GM18520 (cell line): ENCODE measurements around the gene PRELID2.
A peak's percentile ranks its signal among the peaks of the same experiment; 100 is the strongest.
"Not testable (repeated sequence)": the region's sequence is repeated elsewhere in the genome, so short reads cannot be mapped to it uniquely, and the experiment has no call there.

Source experiments
- ATAC-seq: cut with Tn5 transposase; IDR thresholded peaks from one replicate; pipeline ENCODE4 v1.9.1; 2021; ENCODE audit not compliant: unreplicated experiment

The PRELID2 gene

DNA sequence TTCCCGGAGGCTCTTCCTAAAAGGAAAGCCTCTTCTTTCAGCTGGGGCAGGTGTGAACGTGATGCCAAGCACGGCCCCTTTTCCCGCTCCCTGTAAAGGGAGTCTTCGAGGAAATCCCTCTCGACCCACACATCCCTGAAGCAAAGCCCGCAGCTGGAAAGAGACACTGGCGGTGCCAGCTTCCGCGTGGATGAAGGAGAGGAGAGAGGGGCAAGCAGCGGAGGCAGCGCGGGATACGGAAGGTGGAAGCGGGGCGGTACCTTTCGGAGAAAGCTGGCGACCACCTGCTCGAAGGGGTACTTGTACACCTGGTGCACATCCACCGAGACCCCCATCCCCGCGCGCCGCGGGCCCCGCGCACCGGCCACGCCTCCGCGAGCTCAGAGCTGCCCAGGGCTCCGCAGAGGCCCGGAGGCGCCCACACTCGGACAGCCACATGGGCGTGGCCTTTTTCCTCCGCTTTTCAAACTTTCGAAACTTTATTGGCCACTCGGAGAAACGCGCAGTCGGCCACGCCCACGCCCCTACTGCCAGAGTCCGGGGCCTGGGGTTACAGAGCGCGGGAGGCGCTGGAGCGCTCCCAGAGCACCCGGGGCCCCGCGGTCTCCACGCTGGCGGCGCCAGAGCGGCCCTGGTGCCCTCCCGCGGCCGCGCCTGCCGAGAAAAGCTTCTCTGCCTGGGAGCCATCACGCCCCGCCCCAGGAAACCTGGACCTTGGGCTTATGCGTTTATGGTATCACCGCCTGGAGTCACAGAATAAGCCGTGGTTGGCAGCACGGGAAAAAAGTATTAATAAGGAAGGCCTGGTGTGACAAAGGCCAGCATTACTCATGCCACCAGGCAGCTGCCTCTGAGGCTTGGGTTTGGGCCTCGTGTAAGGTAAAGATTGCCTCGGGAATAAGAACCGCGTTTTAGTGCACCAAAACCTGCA, at the start of gene PRELID2:
Gene PRELID2 (minus strand): TSS at position 426 of the 931 bp plus-strand sequence. CDS start 91 bp downstream, at position 335.
- peak; percentile 79 for ATAC-seq

GRCh38 chr5:145874765-145875164, 39.6 kb upstream of the PRELID2 start:
- no peak for ATAC-seq

DNA sequence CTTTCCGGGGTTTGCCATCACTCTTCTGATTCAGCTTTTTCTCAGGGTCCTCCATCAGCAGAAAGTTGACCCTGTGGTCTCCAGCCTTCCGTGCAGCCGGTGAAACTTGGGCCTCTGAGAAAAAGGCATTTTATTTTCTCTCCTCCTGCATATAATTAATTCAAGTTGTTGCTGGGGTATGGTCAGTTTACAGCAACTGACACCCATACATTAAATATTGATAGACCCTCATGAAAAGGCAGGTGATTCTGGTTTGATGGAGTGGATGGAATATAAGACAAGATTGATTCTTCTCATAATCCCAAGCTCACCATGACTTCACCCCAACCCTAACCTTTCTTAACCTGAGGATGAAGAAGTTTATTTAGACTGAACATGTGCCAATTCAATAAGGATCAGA, 37.8 kb upstream of the PRELID2 start, which contains the start of gene GRXCR2:
Gene GRXCR2 (minus strand): TSS at position 101 of the 400 bp plus-strand sequence. CDS start 46 bp downstream, at position 55.
- ATAC-seq: no peak

- no peak for ATAC-seq
Measured at GRCh38 chr5:145872486-145872885, 37.3 kb upstream of the PRELID2 start.

GRCh38 chr5:145869753-145870152, 34.6 kb upstream of the PRELID2 start:
- no peak for ATAC-seq

- no peak for ATAC-seq
Measured at GRCh38 chr5:145867806-145868205, 32.7 kb upstream of the PRELID2 start.

- not testable (repeated sequence) for ATAC-seq
Measured at GRCh38 chr5:145864432-145864831, 29.3 kb upstream of the PRELID2 start.

DNA sequence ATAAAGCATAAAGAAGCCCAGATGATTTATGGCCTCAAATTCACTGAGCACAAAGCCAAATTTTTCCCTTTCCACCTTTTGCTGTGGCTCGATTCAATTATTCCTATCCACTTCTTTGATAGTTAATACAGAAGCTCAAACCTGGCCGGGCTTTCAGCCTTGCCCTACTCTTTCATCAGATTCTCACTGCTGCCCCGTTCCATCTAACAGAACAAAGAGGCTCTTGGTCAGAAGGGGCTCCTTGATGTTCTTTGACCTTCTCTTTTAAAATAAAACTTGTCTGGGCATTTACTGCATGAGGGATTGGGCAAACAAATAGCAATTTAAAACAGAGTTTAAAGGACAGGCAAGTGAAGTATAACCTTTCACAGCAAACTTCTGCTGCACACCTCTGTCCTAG, 27.9 kb upstream of the PRELID2 start:
- no peak for ATAC-seq

- ATAC-seq: no peak
Measured at GRCh38 chr5:145859897-145860296, 24.8 kb upstream of the PRELID2 start.

GRCh38 chr5:145859453-145859852, 24.3 kb upstream of the PRELID2 start:
- no peak for ATAC-seq

GRCh38 chr5:145858959-145859358, 23.8 kb upstream of the PRELID2 start:
- no peak for ATAC-seq

DNA sequence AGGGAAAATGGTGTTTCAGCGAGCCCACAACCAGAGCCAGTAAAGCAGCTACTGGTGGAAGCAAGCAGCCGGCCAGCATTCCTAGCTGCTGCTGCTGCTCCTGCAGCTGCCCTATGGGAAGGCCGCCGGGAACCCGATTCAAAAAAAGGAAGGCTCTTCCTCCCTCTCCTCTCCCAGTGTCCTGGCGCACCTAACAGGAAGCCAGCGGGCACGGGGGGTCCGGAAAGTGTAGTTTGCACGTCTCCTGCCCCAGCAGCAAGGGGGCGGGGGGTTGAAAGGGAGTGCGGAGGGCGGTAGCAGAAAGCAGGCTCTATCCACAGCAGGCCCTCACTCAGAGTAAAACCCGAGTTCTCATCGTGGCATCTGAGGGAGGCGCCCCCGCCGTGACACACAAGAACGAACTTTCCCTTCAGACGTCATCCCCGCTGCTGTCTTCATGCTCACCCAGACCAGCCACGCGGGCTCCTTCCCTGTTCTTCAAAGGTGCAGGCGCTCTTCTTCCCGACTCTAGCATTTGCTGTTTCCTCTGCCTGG, 21.2 kb upstream of the PRELID2 start:
- no peak for ATAC-seq

DNA sequence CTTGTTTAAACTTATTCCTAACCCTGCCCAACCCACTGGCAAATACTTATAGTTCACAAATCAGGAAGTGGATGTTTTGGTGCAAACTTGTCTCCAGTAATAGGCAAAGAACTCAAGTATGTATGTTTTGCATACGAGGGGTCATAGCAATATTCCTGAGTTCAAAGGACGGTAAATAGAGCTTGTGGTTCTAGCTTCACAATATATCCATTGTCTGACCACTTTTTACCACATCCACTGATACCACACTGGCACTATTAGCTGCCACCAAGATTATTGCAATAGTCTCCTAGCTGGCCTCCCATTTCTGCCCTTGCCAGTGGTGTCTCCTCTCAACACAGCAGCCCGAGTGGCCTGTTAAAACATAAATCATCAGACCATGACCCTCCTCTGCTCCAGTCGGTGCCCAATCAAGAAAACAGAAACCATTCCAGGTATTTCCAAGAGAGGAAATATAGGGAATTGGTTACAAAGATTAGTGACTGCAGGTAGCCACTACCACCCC, 20.7 kb upstream of the PRELID2 start:
- no peak for ATAC-seq

GRCh38 chr5:145854651-145855258, 19.6 kb upstream of the PRELID2 start:
- ATAC-seq: no peak

- no peak for ATAC-seq
Measured at GRCh38 chr5:145853781-145854376, 18.7 kb upstream of the PRELID2 start.

GRCh38 chr5:145852990-145853389, 17.8 kb upstream of the PRELID2 start:
- ATAC-seq: no peak

DNA sequence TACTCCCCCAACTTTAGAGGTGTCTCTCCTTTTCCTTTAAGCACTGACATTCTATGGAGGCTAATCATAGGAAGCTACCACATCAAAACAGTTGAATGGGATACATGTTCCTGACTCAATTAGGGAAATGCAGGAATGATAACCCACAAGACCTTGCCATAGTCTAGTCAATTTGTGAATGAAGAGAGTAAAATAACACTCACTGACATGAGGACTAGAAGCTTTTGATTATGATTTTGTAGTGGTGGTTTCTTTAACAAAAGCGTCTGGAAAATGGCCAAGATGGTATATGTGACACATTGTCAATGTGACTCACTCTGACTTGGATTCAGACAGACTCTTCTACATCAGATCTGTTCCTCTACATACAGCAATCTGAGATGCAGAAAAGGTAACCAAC, 13.7 kb upstream of the PRELID2 start:
- no peak for ATAC-seq

- no peak for ATAC-seq
Measured at GRCh38 chr5:145847499-145848497, 12.7 kb upstream of the PRELID2 start.

- ATAC-seq: no peak
Measured at GRCh38 chr5:145846081-145846480, 10.9 kb upstream of the PRELID2 start.

- ATAC-seq: no peak
Measured at GRCh38 chr5:145841299-145841698, 6.2 kb upstream of the PRELID2 start.
